ENCODE data around the gene DRGX. TPM values are rescaled to one million over a fixed set of nuclear protein-coding genes. Genes with fewer than 3 reads are reported as not detected.

Gene DRGX
- total and polyA plus RNA-seq, 2 donors (not counting 1 experiment from before 2014, with no cell fraction given), result not detected

- no peak overlapping the region for H3K4me3 ChIP-seq (ENCODE audit: control extremely low read depth in 1 of 5, extremely low read depth in 1 of 5, insufficient read depth in 1 of 5, low read depth in 2 of 5, low read length in 4 of 5)
- Mint-ChIP-seq H3K9me3 (ENCODE audit: insufficient read depth) (no peaks in the 10 kb centered on the region), H3K4me1 (no peaks in the 10 kb centered on the region), H3K27me3 (peaks cover 10% of the 10 kb centered on the region), H3K4me3 (no peak overlapping the region), H3K27ac (no peak overlapping the region)
- POLR2A ChIA-PET, result no interaction called here
- DNase-seq (no peak), ATAC-seq (ENCODE audit: low read depth) (no peak)
- H3K27me3 ChIP-seq (replicated peaks in 1 of 4; ENCODE audit: control extremely low read depth in 1 of 4, control insufficient read depth in 3 of 4, insufficient read depth in 4 of 4, low read length in 3 of 4), result no peaks in the 10 kb centered on the region
- H3K36me3 ChIP-seq (replicated peaks in 1 of 2; ENCODE audit: control extremely low read depth in 1 of 2, control insufficient read depth in 1 of 2, extremely low read depth in 1 of 2, insufficient read depth in 2 of 2, low read length in 1 of 2), result no peaks in the 10 kb centered on the region
- H3K9ac ChIP-seq (ENCODE audit: low read length), result no peak overlapping the region
- H4K20me1 ChIP-seq (ENCODE audit: control insufficient read depth, insufficient read depth, low read length, poor library complexity, severe bottlenecking), result no peaks in the 10 kb centered on the region
- H2AFZ ChIP-seq (ENCODE audit: insufficient read depth, low read depth, low read length, poor library complexity, severe bottlenecking), result no peak overlapping the region
- no peak overlapping the region for H3K4me2 ChIP-seq (replicated peaks; ENCODE audit: low read depth, low read length, poor library complexity, severe bottlenecking)
- WGBS (ENCODE audit: insufficient coverage), result 94% methylated on average over 24 of the region's 26 CpGs
- H3K79me2 ChIP-seq (ENCODE audit: control insufficient read depth, insufficient read depth, low read length), result no peaks in the 10 kb centered on the region
- no peaks in the 10 kb centered on the region for H3K4me1 ChIP-seq (ENCODE audit: control insufficient read depth in 2 of 2, insufficient read depth in 2 of 2, low read length in 2 of 2)
- H3K9me3 ChIP-seq (ENCODE audit: control extremely low read depth in 1 of 3, control insufficient read depth in 2 of 3, insufficient read depth in 1 of 3, low read length in 2 of 3), result no peaks in the 10 kb centered on the region
- intact Hi-C loops (cut with micrococcal nuclease), result no loop called here
- CTCF ChIA-PET, result interaction anchor here (1.0 kb wide), 1 partner anchor 55 kb away, joined by 3 read pairs; no protein-coding TSS in a partner anchor
- TF ChIP-seq CTCF (IDR thresholded peaks at IDR 0.05), result no peak
- TF ChIP-seq EZH2 (IDR thresholded peaks at IDR 0.05; ENCODE audit: borderline replicate concordance, insufficient read depth, low read depth, low read length, poor library complexity, severe bottlenecking), result no peak
- H3K27ac ChIP-seq (ENCODE audit: low read length in 2 of 2), result no peak overlapping the region
These were observed 73.3 kb downstream of the DRGX start for GRCh38 chr10:49322371-49323170.

- H4K20me1 ChIP-seq (ENCODE audit: control insufficient read depth, insufficient read depth, low read length, poor library complexity, severe bottlenecking), result no peaks in the 10 kb centered on the region
- Mint-ChIP-seq H3K27ac (no peak overlapping the region), H3K4me3 (no peak overlapping the region), H3K9me3 (ENCODE audit: insufficient read depth) (no peaks in the 10 kb centered on the region), H3K27me3 (peaks cover 10% of the 10 kb centered on the region), H3K4me1 (no peaks in the 10 kb centered on the region)
- ATAC-seq (ENCODE audit: low read depth) (no peak), DNase-seq (no peak)
- H3K9ac ChIP-seq (ENCODE audit: low read length), result no peak overlapping the region
- CTCF ChIA-PET, result no interaction called here
- H3K79me2 ChIP-seq (ENCODE audit: control insufficient read depth, insufficient read depth, low read length), result no peaks in the 10 kb centered on the region
- no peak overlapping the region for H2AFZ ChIP-seq (ENCODE audit: insufficient read depth, low read depth, low read length, poor library complexity, severe bottlenecking)
- H3K4me1 ChIP-seq (ENCODE audit: control insufficient read depth in 2 of 2, insufficient read depth in 2 of 2, low read length in 2 of 2), result no peaks in the 10 kb centered on the region
- TF ChIP-seq CTCF (IDR thresholded peaks at IDR 0.05), result no peak
- no peak for TF ChIP-seq EZH2 (IDR thresholded peaks at IDR 0.05; ENCODE audit: borderline replicate concordance, insufficient read depth, low read depth, low read length, poor library complexity, severe bottlenecking)
- H3K9me3 ChIP-seq (ENCODE audit: control extremely low read depth in 1 of 3, control insufficient read depth in 2 of 3, insufficient read depth in 1 of 3, low read length in 2 of 3), result no peaks in the 10 kb centered on the region
- H3K4me3 ChIP-seq (ENCODE audit: control extremely low read depth in 1 of 5, extremely low read depth in 1 of 5, insufficient read depth in 1 of 5, low read depth in 2 of 5, low read length in 4 of 5), result no peak overlapping the region
- intact Hi-C loops (cut with micrococcal nuclease), result no loop called here
- POLR2A ChIA-PET, result no interaction called here
- no peaks in the 10 kb centered on the region for H3K27me3 ChIP-seq (replicated peaks in 1 of 4; ENCODE audit: control extremely low read depth in 1 of 4, control insufficient read depth in 3 of 4, insufficient read depth in 4 of 4, low read length in 3 of 4)
- no peaks in the 10 kb centered on the region for H3K36me3 ChIP-seq (replicated peaks in 1 of 2; ENCODE audit: control extremely low read depth in 1 of 2, control insufficient read depth in 1 of 2, extremely low read depth in 1 of 2, insufficient read depth in 2 of 2, low read length in 1 of 2)
- 69% methylated on average over 1 of the region's 3 CpGs for WGBS (ENCODE audit: insufficient coverage)
- no peak overlapping the region for H3K27ac ChIP-seq (ENCODE audit: low read length in 2 of 2)
- H3K4me2 ChIP-seq (replicated peaks; ENCODE audit: low read depth, low read length, poor library complexity, severe bottlenecking), result no peak overlapping the region
These were observed 74.9 kb downstream of the DRGX start for GRCh38 chr10:49321021-49321420.

Measured in B cell (primary cell).